ENCODE results near the gene USF2. TPM values are rescaled to one million over a fixed set of nuclear protein-coding genes. Genes with fewer than 3 reads are reported as not detected.

USF2 gene
- total RNA-seq, 1 donor from 2014 or later = 70.0 TPM

DNA sequence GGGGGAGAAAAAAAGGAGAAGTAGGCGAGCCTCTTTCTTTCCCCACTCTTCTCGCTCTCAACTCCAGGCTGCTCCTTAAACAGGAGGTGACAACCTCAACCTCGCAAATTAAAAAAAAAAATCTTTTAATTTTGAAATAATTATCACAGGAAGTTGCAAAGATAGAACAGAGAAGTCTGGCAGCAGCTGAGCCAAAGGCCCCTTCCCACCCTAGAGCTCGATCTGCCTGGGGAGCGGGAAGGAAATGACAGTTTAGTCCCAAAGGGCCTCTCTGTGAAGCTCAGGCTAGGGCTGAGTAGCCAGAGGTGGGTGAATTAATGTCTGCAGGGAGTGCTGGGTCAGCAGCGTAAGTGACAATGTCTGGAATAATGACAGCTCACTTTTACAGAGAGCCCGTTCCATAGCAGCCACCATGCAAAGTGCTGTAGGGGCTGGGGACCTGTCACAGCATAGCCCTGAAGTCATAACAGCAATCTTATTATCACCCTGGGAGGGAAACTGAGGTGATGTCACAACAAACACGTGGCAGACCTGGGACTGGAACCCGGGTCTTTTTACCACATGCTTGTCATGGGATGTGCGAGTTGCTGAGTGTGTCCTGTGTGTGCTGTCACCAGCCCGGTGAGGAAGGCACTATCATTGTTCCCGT, 51.4 kb downstream of the USF2 start:
- no peaks in the 10 kb centered on the region for H3K36me3 ChIP-seq (ENCODE audit: insufficient read depth, low read length)
- no peaks in the 10 kb centered on the region for H3K27me3 ChIP-seq (ENCODE audit: insufficient read depth, low read length)
- H3K79me2 ChIP-seq (ENCODE audit: insufficient read depth, low read length) = no peaks in the 10 kb centered on the region
- no peak for TF ChIP-seq EZH2 (IDR thresholded peaks at IDR 0.05; ENCODE audit: insufficient read depth, low read length)
- TF ChIP-seq, protein P1, sequence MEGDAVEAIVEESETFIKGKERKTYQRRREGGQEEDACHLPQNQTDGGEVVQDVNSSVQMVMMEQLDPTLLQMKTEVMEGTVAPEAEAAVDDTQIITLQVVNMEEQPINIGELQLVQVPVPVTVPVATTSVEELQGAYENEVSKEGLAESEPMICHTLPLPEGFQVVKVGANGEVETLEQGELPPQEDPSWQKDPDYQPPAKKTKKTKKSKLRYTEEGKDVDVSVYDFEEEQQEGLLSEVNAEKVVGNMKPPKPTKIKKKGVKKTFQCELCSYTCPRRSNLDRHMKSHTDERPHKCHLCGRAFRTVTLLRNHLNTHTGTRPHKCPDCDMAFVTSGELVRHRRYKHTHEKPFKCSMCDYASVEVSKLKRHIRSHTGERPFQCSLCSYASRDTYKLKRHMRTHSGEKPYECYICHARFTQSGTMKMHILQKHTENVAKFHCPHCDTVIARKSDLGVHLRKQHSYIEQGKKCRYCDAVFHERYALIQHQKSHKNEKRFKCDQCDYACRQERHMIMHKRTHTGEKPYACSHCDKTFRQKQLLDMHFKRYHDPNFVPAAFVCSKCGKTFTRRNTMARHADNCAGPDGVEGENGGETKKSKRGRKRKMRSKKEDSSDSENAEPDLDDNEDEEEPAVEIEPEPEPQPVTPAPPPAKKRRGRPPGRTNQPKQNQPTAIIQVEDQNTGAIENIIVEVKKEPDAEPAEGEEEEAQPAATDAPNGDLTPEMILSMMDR (IDR thresholded peaks at IDR 0.05; ENCODE audit: insufficient read depth, low read depth, low read length) = no peak
- Mint-ChIP-seq H3K27ac (ENCODE audit: unreplicated experiment) (no peak overlapping the region), H3K4me3 (ENCODE audit: unreplicated experiment) (no peak overlapping the region), H3K4me1 (ENCODE audit: low read depth, unreplicated experiment) (peaks cover 5% of the 10 kb centered on the region), H3K9me3 (ENCODE audit: unreplicated experiment) (peaks cover 3% of the 10 kb centered on the region), H3K36me3 (ENCODE audit: low read depth, unreplicated experiment) (no peaks in the 10 kb centered on the region), H3K27me3 (ENCODE audit: low read depth, unreplicated experiment) (peaks cover 18% of the 10 kb centered on the region)
- H3K9me3 ChIP-seq (ENCODE audit: insufficient read depth, low read depth, low read length) = peaks cover 2% of the 10 kb centered on the region
- H3K4me1 ChIP-seq (ENCODE audit: insufficient read depth, low read length) = peaks cover 7% of the 10 kb centered on the region
- DNase-seq (ENCODE audit: low read depth) (no peak), FAIRE-seq (no peak)
- no peak overlapping the region for H2AFZ ChIP-seq (ENCODE audit: low read depth, low read length)
- H3K4me3 ChIP-seq (ENCODE audit: insufficient read depth, low read depth, low read length) = no peak overlapping the region
- no peak overlapping the region for H3K27ac ChIP-seq (ENCODE audit: low read depth, low read length)
- no peak overlapping the region for H3K4me2 ChIP-seq (ENCODE audit: low read length)
- no peaks in the 10 kb centered on the region for H4K20me1 ChIP-seq (ENCODE audit: insufficient read depth, low read length)
- no peak overlapping the region for H3K9ac ChIP-seq (ENCODE audit: low read length)

DNA sequence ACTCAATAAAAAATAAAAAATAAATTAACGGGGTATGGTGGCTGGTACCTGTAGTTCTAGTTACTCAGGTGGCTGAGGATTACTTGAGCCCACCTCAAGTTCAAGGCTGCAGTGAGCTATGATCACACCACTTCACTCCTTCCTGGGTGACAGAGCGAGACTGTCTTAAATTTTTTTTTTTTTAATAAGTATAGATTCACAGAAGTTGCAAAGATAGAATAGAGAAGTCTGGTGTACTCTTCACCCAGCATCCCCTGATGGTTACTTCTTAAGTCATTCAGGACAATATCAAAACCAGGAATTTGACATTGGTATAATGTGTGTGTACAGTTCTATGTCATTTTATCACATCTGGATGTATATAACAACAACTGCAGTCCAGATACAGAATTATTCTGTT, 52.5 kb downstream of the USF2 start:
- peaks cover 5% of the 10 kb centered on the region for H3K4me1 Mint-ChIP-seq (ENCODE audit: low read depth, unreplicated experiment)
- Histone ChIP-seq H3K4me3 (ENCODE audit: insufficient read depth, low read depth, low read length) (no peak overlapping the region), H2AFZ (ENCODE audit: low read depth, low read length) (no peak overlapping the region), H3K27ac (ENCODE audit: low read depth, low read length) (no peak overlapping the region), H3K9me3 (ENCODE audit: insufficient read depth, low read depth, low read length) (peaks cover 2% of the 10 kb centered on the region), H3K79me2 (ENCODE audit: insufficient read depth, low read length) (no peaks in the 10 kb centered on the region), H4K20me1 (ENCODE audit: insufficient read depth, low read length) (no peaks in the 10 kb centered on the region), H3K4me2 (ENCODE audit: low read length) (no peak overlapping the region), H3K4me1 (ENCODE audit: insufficient read depth, low read length) (peaks cover 7% of the 10 kb centered on the region), H3K36me3 (ENCODE audit: insufficient read depth, low read length) (no peaks in the 10 kb centered on the region), H3K9ac (ENCODE audit: low read length) (no peak overlapping the region), H3K27me3 (ENCODE audit: insufficient read depth, low read length) (no peaks in the 10 kb centered on the region)
- no peak overlapping the region for H3K27ac Mint-ChIP-seq (ENCODE audit: unreplicated experiment)
- no peak overlapping the region for H3K4me3 Mint-ChIP-seq (ENCODE audit: unreplicated experiment)
- no peak for DNase-seq (ENCODE audit: low read depth)
- no peak for TF ChIP-seq EZH2 (IDR thresholded peaks at IDR 0.05; ENCODE audit: insufficient read depth, low read length)
- TF ChIP-seq, protein P1 (IDR thresholded peaks at IDR 0.05; ENCODE audit: insufficient read depth, low read depth, low read length) = no peak
- H3K27me3 Mint-ChIP-seq (ENCODE audit: low read depth, unreplicated experiment) = peaks cover 17% of the 10 kb centered on the region
- no peak for FAIRE-seq
- H3K9me3 Mint-ChIP-seq (ENCODE audit: unreplicated experiment) = peaks cover 3% of the 10 kb centered on the region
- no peaks in the 10 kb centered on the region for H3K36me3 Mint-ChIP-seq (ENCODE audit: low read depth, unreplicated experiment)

DNA sequence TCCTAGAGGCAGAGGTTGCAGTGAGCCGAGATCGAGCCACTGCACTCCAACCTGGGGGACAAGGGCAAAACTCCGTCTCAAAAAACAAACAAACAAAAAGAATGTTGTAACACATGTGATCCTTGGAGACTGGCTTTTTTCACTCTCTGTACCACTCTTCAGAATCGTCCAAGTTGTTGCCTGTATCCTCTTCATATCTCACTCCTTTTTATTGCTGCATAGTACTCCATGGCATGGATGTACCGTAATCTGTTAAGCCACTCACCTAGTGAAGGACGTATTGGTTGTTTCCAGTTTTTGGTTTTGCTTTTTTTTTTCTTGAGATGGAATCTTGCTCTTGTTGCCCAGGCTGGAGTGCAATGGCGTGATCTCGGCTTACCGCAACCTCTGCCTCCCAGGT, 53.3 kb downstream of the USF2 start:
- no peak for FAIRE-seq

More for the DNA sequence above, 53.3 kb downstream of the USF2 start:
- no peak overlapping the region for H3K4me2 ChIP-seq (ENCODE audit: low read length)
- H3K4me3 ChIP-seq (ENCODE audit: insufficient read depth, low read depth, low read length) = no peak overlapping the region
- H3K27ac ChIP-seq (ENCODE audit: low read depth, low read length) = no peak overlapping the region
- peaks cover 2% of the 10 kb centered on the region for H3K9me3 ChIP-seq (ENCODE audit: insufficient read depth, low read depth, low read length)
- DNase-seq (ENCODE audit: low read depth) = no peak
- Mint-ChIP-seq H3K27me3 (ENCODE audit: low read depth, unreplicated experiment) (peaks cover 14% of the 10 kb centered on the region), H3K27ac (ENCODE audit: unreplicated experiment) (no peak overlapping the region), H3K36me3 (ENCODE audit: low read depth, unreplicated experiment) (no peaks in the 10 kb centered on the region), H3K4me1 (ENCODE audit: low read depth, unreplicated experiment) (peaks cover 5% of the 10 kb centered on the region), H3K4me3 (ENCODE audit: unreplicated experiment) (no peak overlapping the region), H3K9me3 (ENCODE audit: unreplicated experiment) (peaks cover 3% of the 10 kb centered on the region)
- no peak overlapping the region for H2AFZ ChIP-seq (ENCODE audit: low read depth, low read length)
- H3K79me2 ChIP-seq (ENCODE audit: insufficient read depth, low read length) = no peaks in the 10 kb centered on the region
- TF ChIP-seq, protein P1 (IDR thresholded peaks at IDR 0.05; ENCODE audit: insufficient read depth, low read depth, low read length) = no peak
- no peak for TF ChIP-seq EZH2 (IDR thresholded peaks at IDR 0.05; ENCODE audit: insufficient read depth, low read length)
- H4K20me1 ChIP-seq (ENCODE audit: insufficient read depth, low read length) = no peaks in the 10 kb centered on the region
- no peaks in the 10 kb centered on the region for H3K27me3 ChIP-seq (ENCODE audit: insufficient read depth, low read length)
- no peaks in the 10 kb centered on the region for H3K36me3 ChIP-seq (ENCODE audit: insufficient read depth, low read length)
- H3K9ac ChIP-seq (ENCODE audit: low read length) = no peak overlapping the region
- peaks cover 7% of the 10 kb centered on the region for H3K4me1 ChIP-seq (ENCODE audit: insufficient read depth, low read length)
